Type B pancreatic cell (in vitro differentiated cells): ENCODE results near the gene CCDC102B. TPM values are rescaled to one million over a fixed set of nuclear protein-coding genes. Genes with fewer than 3 reads are reported as not detected.

Experiments
- DNase-seq: peaks from one replicate; pipeline ENCODE4 v3.0.0; 2021; ENCODE audit warnings: mixed read lengths; ENCODE audit not compliant: unreplicated experiment; ENCODE audit errors: extremely low spot score
- H3K27ac Mint-ChIP-seq: 2 replicates; pipeline ENCODE4 v1.8.0; 2021; ENCODE audit warnings: mild to moderate bottlenecking, mixed read lengths
- H3K27me3 Mint-ChIP-seq: 2 replicates; pipeline ENCODE4 v1.8.0; 2021; ENCODE audit warnings: mixed read lengths
- H3K36me3 Mint-ChIP-seq: 2 replicates; pipeline ENCODE4 v1.8.0; 2021; ENCODE audit warnings: mixed read lengths
- H3K4me1 Mint-ChIP-seq: one replicate; pipeline ENCODE4 v1.8.0; 2021; ENCODE audit warnings: mixed read lengths; ENCODE audit not compliant: unreplicated experiment
- H3K4me3 Mint-ChIP-seq: 2 replicates; pipeline ENCODE4 v1.8.0; 2021; ENCODE audit warnings: mild to moderate bottlenecking, mixed read lengths
- H3K9me3 Mint-ChIP-seq: 2 replicates; pipeline ENCODE4 v1.8.0; 2021; ENCODE audit warnings: mixed read lengths
- total RNA-seq: library from RNA; stranded (reverse); gene quantifications from 2 replicates; pipeline ENCODE4 v1.2.1, GENCODE V29; 2021; ENCODE audit warnings: low replicate concordance
- TF ChIP-seq, protein P1 (sequence below): fragments of 200-600 bp; sonication (generic); conservative IDR thresholded peaks from 2 replicates; pipeline ENCODE4 v1.5.0; 2021; ENCODE audit warnings: antibody characterized with exemption, mild to moderate bottlenecking

The CCDC102B gene
- total RNA-seq, 1 donor from 2014 or later = 3.4 TPM

DNA sequence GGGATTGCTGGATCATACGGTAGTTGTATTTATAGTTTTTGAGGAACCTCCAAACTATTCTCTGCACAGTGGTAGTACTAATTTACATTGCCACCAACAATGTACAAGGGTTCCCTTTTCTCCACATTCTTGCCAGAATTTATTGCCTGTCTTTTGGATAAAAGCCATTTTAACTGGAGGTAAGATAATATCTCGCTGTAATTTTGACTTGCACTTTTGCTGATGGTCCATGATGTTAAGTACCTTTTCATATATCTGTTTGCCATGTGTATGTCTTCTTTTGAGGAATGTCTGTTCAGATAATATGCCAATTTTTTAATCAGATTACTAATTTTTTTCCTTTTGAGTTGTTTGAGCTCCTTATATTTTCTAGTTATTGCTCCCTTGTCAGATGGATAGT lies 158.8 kb downstream of the CCDC102B start:
- TF ChIP-seq, protein P1, sequence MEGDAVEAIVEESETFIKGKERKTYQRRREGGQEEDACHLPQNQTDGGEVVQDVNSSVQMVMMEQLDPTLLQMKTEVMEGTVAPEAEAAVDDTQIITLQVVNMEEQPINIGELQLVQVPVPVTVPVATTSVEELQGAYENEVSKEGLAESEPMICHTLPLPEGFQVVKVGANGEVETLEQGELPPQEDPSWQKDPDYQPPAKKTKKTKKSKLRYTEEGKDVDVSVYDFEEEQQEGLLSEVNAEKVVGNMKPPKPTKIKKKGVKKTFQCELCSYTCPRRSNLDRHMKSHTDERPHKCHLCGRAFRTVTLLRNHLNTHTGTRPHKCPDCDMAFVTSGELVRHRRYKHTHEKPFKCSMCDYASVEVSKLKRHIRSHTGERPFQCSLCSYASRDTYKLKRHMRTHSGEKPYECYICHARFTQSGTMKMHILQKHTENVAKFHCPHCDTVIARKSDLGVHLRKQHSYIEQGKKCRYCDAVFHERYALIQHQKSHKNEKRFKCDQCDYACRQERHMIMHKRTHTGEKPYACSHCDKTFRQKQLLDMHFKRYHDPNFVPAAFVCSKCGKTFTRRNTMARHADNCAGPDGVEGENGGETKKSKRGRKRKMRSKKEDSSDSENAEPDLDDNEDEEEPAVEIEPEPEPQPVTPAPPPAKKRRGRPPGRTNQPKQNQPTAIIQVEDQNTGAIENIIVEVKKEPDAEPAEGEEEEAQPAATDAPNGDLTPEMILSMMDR = no peak
- no peak overlapping the region for H3K4me3 Mint-ChIP-seq
- no peak overlapping the region for H3K27ac Mint-ChIP-seq
- H3K36me3 Mint-ChIP-seq = no peaks in the 10 kb centered on the region
- H3K9me3 Mint-ChIP-seq = no peaks in the 10 kb centered on the region
- DNase-seq = no peak
- H3K4me1 Mint-ChIP-seq = no peaks in the 10 kb centered on the region
- H3K27me3 Mint-ChIP-seq = no peaks in the 10 kb centered on the region

DNA sequence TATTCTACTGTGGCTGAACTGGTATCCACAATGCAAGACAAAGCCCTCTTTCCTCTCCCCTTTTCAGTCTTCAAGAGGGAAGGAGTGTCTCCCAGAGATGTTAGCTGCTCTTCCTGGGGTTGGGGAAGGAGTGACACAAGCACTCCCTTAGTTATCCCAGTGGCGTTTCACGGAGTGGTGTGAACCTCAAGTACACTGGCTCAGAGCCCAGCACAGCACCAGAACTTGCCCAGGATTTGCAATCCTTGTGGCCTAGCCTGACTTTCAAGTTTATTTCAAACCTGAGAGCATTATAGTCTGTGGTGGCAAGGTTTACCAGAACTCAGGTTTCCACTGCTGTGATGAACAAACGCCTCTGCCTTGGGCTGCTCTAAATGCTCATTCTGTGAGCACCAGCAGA lies 162.5 kb downstream of the CCDC102B start:
- Mint-ChIP-seq H3K36me3 (no peaks in the 10 kb centered on the region), H3K9me3 (no peaks in the 10 kb centered on the region), H3K27me3 (no peaks in the 10 kb centered on the region), H3K4me1 (no peaks in the 10 kb centered on the region), H3K27ac (no peak overlapping the region), H3K4me3 (no peak overlapping the region)
- TF ChIP-seq, protein P1 = no peak
- no peak for DNase-seq

DNA sequence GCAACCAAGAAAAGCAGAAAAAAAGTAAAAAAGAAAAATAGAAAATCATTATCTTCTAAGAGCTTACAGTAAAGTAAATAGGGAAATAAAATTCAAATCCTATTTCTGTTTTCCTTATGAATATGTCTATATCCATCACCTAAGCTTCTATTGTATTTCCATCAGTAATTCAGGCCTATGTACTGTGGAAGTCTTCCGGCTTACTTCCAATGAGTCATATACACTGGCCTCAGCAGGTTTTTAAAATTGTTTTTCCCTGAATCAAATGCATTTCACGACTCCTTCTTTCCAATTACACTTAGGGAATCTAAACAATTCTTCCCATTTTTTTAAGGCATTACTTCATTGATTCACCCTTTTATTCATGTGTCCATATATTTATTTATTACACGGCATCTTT lies 164.7 kb downstream of the CCDC102B start:
- Mint-ChIP-seq H3K9me3 (no peaks in the 10 kb centered on the region), H3K36me3 (no peaks in the 10 kb centered on the region), H3K4me1 (no peaks in the 10 kb centered on the region), H3K27ac (no peak overlapping the region), H3K4me3 (no peak overlapping the region), H3K27me3 (no peaks in the 10 kb centered on the region)
- no peak for DNase-seq
- TF ChIP-seq, protein P1 = no peak

DNA sequence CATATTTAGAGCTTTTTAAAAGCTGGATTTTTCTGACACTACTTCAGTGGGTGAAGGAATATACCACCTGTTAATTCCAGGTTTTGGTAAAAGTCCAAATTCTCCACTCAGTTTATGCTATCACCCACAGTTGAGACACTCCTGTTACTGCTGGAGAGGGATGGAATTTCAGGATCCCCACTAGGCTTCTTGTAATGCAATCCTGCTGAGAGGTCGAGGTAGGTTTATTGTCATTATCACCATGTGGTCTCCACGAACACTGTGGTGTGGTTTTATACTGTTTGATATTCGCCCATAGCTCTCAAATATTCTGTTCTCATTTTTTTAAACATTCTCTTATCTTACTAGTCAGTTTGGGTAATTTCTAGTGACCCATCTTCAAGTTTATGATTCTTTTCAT lies 167.9 kb downstream of the CCDC102B start:
- H3K27ac Mint-ChIP-seq = no peak overlapping the region
- no peaks in the 10 kb centered on the region for H3K9me3 Mint-ChIP-seq
- H3K4me1 Mint-ChIP-seq = no peaks in the 10 kb centered on the region
- H3K4me3 Mint-ChIP-seq = no peak overlapping the region
- no peaks in the 10 kb centered on the region for H3K27me3 Mint-ChIP-seq
- H3K36me3 Mint-ChIP-seq = no peaks in the 10 kb centered on the region
- no peak for DNase-seq
- TF ChIP-seq, protein P1 = no peak

DNA sequence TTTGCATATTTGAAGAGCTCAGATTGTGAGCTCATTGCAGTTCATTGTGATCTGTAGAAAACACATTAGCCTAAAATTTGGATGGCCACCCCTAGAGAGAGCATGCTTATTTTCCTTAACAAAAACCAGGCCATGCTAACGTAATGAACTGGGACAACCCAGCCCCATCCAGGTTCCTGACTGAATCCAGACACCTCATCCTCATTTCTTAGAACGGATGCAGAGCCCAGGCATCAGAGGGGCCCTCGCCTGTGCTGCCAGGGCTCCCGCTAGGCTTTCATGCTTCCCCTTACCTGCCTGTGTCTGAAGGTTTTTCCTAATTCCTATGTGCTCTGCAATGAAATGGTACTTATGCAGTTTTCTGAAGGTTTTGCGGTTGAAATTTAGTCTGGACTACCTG lies 171.1 kb downstream of the CCDC102B start:
- no peaks in the 10 kb centered on the region for H3K9me3 Mint-ChIP-seq
- no peak overlapping the region for H3K4me3 Mint-ChIP-seq
- TF ChIP-seq, protein P1 = no peak
- DNase-seq = no peak
- no peak overlapping the region for H3K27ac Mint-ChIP-seq
- no peaks in the 10 kb centered on the region for H3K4me1 Mint-ChIP-seq
- no peaks in the 10 kb centered on the region for H3K36me3 Mint-ChIP-seq
- no peaks in the 10 kb centered on the region for H3K27me3 Mint-ChIP-seq

DNA sequence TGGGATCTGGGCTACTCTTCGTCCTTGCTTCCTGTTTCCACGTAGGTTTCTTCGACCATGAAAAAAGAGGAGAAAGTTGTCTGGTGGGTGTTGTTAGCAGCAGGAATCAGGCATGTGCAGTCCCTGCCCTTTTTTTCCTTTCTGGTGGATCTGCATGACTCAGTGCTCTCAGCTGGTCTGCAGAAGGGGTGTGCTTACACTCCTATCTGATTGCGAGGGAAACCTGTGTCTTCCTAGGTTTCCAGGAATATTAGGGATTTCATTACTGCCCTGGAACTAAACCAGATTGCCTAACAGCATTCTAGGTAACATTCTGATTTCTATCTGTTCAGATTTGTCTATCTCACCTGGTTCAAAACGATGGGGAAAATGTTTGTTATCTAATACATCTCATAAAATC lies 174.3 kb downstream of the CCDC102B start:
- DNase-seq = no peak
- Mint-ChIP-seq H3K9me3 (no peaks in the 10 kb centered on the region), H3K27ac (no peak overlapping the region), H3K4me3 (no peak overlapping the region), H3K4me1 (no peaks in the 10 kb centered on the region), H3K27me3 (no peaks in the 10 kb centered on the region), H3K36me3 (no peaks in the 10 kb centered on the region)
- TF ChIP-seq, protein P1 = no peak
